AG04449 (cell line): ENCODE measurements around the gene EMP1.

ENCODE experiments used
- CTCF ChIA-PET: fragments of 350-600 bp; formaldehyde crosslinking; extraction: SDS; loops from one replicate; lab custom pipeline; 2021; ENCODE audit warnings: antibody characterized with exemption; lab: Yijun Ruan, JAX
- POLR2A ChIA-PET: fragments of 400-600, 350-600 bp; formaldehyde crosslinking; extraction: SDS; loops from one replicate; lab custom pipeline; 2020; ENCODE audit warnings: antibody characterized with exemption, inconsistent platforms; lab: Yijun Ruan, JAX
- DNase-seq: peaks from one replicate; pipeline ENCODE4 v3.0.0-alpha.2; 2010; ENCODE audit warnings: low read depth, low spot score
- H3K4me3 ChIP-seq: 2 replicates; pipeline ENCODE4 v1.5.1; 2011; ENCODE audit warnings: low read depth, mild to moderate bottlenecking, control low read depth, low read length
- TF ChIP-seq, protein P1 (sequence below): IDR thresholded peaks from one replicate; pipeline ENCODE4 v1.5.1; 2011; ENCODE audit warnings: mild to moderate bottlenecking, moderate library complexity, low read length, control low read depth, inconsistent platforms; ENCODE audit not compliant: insufficient read depth; ENCODE audit errors: missing control alignments

The EMP1 gene

DNA sequence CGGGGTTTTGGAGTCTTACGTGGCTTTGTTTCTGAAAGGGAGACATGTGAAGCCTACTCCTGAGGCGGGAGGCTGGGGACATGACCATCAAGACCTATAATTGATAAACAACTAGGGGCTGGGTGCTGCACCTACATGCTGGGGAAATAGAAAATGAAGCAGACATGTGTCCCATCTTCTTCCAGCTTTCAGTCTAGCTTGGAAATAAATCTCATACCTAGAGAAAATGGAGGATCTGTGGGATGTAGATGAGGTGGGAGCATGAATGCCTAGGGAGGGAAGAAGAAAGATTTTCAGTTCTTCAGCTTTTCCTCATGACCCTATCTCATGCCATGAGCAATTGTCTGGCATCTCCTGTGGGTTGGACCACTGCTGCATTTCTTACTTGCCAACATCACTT is 22.1 kb downstream of the EMP1 start:
- POLR2A ChIA-PET = interaction anchor here (0.6 kb wide), 1 partner anchor 1555 kb away, joined by 3 read pairs; a partner anchor contains a TSS
- DNase-seq = no peak
- CTCF ChIA-PET = interaction anchor here (1.3 to 8.2 kb wide), 4 partner anchors 9 to 195 kb away, joined by 5 to 103 read pairs (median 5); no protein-coding TSS in a partner anchor
- H3K4me3 ChIP-seq = no peak overlapping the region
- TF ChIP-seq, protein P1, sequence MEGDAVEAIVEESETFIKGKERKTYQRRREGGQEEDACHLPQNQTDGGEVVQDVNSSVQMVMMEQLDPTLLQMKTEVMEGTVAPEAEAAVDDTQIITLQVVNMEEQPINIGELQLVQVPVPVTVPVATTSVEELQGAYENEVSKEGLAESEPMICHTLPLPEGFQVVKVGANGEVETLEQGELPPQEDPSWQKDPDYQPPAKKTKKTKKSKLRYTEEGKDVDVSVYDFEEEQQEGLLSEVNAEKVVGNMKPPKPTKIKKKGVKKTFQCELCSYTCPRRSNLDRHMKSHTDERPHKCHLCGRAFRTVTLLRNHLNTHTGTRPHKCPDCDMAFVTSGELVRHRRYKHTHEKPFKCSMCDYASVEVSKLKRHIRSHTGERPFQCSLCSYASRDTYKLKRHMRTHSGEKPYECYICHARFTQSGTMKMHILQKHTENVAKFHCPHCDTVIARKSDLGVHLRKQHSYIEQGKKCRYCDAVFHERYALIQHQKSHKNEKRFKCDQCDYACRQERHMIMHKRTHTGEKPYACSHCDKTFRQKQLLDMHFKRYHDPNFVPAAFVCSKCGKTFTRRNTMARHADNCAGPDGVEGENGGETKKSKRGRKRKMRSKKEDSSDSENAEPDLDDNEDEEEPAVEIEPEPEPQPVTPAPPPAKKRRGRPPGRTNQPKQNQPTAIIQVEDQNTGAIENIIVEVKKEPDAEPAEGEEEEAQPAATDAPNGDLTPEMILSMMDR = no peak

DNA sequence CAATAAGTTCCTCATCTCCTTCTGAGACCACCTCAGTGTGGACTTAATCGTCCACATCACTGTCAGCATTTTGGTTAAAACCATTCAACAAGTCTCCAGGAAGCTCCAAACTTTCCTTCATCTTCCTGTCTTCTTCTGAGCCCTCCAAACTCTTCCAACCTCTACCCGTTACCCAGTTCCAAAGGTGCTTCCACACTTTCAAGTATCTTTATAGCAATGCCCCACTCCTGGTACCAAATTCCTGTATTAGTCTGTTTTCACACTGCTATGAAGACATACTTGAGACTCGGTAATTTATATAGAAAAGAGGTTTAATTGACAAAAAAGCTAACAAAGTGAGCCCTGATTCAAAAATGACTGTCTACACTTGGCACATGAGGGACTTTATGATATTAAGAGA is 22.8 kb downstream of the EMP1 start:
- TF ChIP-seq, protein P1 = no peak
- ChIA-PET POLR2A (no interaction called here), CTCF (interaction anchor here (0.8 to 8.2 kb wide), 5 partner anchors 10 to 237 kb away, joined by 3 to 103 read pairs (median 5); no protein-coding TSS in a partner anchor)
- H3K4me3 ChIP-seq = no peak overlapping the region
- DNase-seq = no peak

DNA sequence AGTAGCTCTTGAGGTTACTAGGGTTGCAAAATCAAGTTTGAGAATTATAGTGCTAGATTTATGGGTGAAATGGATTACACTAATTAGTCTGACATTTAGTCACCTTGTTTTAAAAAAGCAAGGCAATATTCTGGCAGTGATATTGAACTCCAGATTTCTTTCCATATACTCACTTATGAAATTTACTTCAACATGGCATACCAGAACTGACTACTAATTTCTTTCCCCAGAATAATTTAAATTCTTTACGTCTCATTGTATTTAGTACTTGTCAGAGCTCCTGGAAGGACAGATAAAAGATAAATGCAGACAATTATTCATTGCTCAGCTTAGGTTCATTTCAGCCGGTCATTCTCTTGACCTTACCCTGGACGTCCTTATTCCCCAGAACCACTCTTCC is 24.3 kb downstream of the EMP1 start:
- TF ChIP-seq, protein P1 = no peak
- DNase-seq = no peak
- ChIA-PET CTCF (interaction anchor here (0.9 to 8.2 kb wide), 6 partner anchors 11 to 238 kb away, joined by 3 to 103 read pairs (median 5); no protein-coding TSS in a partner anchor), POLR2A (interaction anchor here (0.6 to 1.4 kb wide), 3 partner anchors 10 to 241 kb away, joined by 3 to 5 read pairs (median 4); no protein-coding TSS in a partner anchor)
- H3K4me3 ChIP-seq = no peak overlapping the region

DNA sequence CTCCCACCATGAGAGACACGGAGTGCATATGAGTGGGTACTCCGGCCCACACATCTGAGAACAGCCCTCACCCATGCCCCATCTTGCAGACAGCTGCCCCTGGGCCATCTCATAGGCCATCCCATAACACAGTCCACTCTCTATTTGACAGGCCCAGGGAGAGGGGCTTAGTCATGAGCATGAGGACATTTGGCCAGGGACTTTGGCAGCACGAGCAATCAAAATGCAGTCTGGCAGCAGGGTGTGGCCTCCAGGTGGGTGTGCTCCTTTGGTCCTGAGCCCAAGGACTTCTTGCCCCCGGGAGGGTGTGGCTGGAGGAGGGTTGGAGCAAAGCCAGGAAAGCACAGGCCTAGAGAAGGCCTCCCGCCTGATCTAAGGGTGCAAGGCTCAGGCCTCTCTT is 25.6 kb downstream of the EMP1 start:
- ChIA-PET POLR2A (interaction anchor here (0.8 kb wide), 1 partner anchor 87 kb away, joined by 3 read pairs; no protein-coding TSS in a partner anchor), CTCF (interaction anchor here (0.6 to 8.2 kb wide), 6 partner anchors 12 to 239 kb away, joined by 3 to 103 read pairs (median 5); no protein-coding TSS in a partner anchor)
- H3K4me3 ChIP-seq = no peak overlapping the region
- DNase-seq = no peak
- TF ChIP-seq, protein P1 = no peak

DNA sequence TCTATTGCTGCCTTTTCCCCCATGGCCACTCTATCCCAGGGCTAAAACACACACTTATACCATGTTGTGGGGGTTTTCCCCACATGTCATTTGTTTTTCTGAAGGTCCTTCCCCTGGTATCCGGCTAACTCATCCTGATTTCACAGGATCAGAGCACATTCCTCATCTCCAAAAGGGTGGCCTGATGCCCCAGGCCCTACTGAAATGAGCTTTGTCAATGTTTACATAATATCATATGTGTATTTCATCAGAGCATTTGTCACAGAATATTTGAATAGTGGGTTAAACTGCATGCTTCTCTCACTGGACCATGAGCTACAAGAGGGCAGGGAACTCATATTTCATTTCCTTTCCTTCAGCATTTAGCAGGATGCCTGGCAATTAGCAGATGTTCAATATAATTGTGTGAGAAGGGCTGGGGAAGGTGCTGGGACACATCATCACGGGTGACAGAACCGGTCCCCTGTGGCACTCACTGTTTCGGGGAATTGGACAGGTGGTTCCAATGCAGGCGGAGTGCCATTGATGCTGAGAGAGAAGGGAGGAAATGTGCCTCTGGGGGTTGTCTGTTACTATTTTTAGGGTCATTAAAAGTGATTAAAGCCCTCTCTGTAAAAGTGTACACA is 26.8 kb downstream of the EMP1 start:
- POLR2A ChIA-PET = interaction anchor here (0.8 kb wide), 1 partner anchor 124 kb away, joined by 4 read pairs; no protein-coding TSS in a partner anchor

More for the DNA sequence above, 26.8 kb downstream of the EMP1 start:
- CTCF ChIA-PET = interaction anchor here (1.2 to 8.2 kb wide), 4 partner anchors 11 to 125 kb away, joined by 5 to 103 read pairs (median 14); no protein-coding TSS in a partner anchor
- H3K4me3 ChIP-seq = no peak overlapping the region
- peak; percentile 77 for DNase-seq
- TF ChIP-seq, protein P1 = no peak
